ENCODE measurements around the gene APOA5. TPM values are rescaled to one million over a fixed set of nuclear protein-coding genes. Genes with fewer than 3 reads are reported as not detected.

APOA5 gene
- total RNA-seq, 4 donors from 2014 or later = not detected

GRCh38 chr11:116821050-116821918 is 29.6 kb upstream of the APOA5 start:
- H3K9me3 ChIP-seq = no peaks in the 10 kb centered on the region
- TF ChIP-seq CTCF (IDR thresholded peaks at IDR 0.05) = no peak
- TF ChIP-seq EP300 (IDR thresholded peaks at IDR 0.05) = no peak
- TF ChIP-seq POLR2A (IDR thresholded peaks at IDR 0.05) = no peak
- no peaks in the 10 kb centered on the region for H3K36me3 ChIP-seq
- no peak for ATAC-seq
- H3K27me3 ChIP-seq = no peaks in the 10 kb centered on the region
- 90 to 93% methylated on average over 10 to 26 of the region's 51 CpGs for WGBS, 2 donors (ENCODE audit: low coverage in 1 of 2)
- H3K27ac ChIP-seq = no peak overlapping the region
- H3K4me3 ChIP-seq = no peak overlapping the region
- no peaks in the 10 kb centered on the region for H3K4me1 ChIP-seq

GRCh38 chr11:116819049-116819448 is 27.4 kb upstream of the APOA5 start:
- H3K9me3 ChIP-seq = no peaks in the 10 kb centered on the region

DNA sequence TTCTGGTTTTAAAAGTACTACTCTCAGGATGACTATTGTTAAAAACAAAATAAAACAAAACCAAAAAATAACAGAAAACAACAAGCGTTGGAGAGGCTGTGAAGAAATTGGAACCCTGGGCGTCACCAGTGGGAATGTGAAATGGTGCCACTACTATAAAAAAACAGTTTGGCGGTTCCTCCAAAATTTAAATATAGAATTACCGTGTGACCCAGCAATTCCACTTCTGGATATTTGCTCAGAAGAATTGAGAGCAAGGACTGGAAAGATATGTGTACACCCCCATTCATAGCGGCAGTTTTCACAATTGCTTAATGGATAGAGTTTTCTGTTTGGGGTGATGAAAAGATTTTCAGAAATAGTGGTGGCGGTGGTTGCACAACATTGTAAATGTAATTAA is 22.8 kb upstream of the APOA5 start:
- H3K27me3 ChIP-seq = no peaks in the 10 kb centered on the region
- H3K4me3 ChIP-seq = no peak overlapping the region
- WGBS, 2 donors (ENCODE audit: low coverage in 1 of 2) = 71 to 76% methylated on average over 4 to 6 of the region's 6 CpGs
- no peaks in the 10 kb centered on the region for H3K4me1 ChIP-seq
- no peaks in the 10 kb centered on the region for H3K9me3 ChIP-seq
- H3K27ac ChIP-seq = no peak overlapping the region
- ATAC-seq = no peak
- TF ChIP-seq POLR2A (IDR thresholded peaks at IDR 0.05) = no peak
- TF ChIP-seq EP300 (IDR thresholded peaks at IDR 0.05) = no peak
- no peak for TF ChIP-seq CTCF (IDR thresholded peaks at IDR 0.05)
- no peak for TF ChIP-seq POLR2AphosphoS5 (IDR thresholded peaks at IDR 0.05)
- H3K36me3 ChIP-seq = no peaks in the 10 kb centered on the region

More at GRCh38 chr11:116819049-116819448, 27.4 kb upstream of the APOA5 start:
- TF ChIP-seq CTCF (IDR thresholded peaks at IDR 0.05) = no peak
- TF ChIP-seq POLR2AphosphoS5 (IDR thresholded peaks at IDR 0.05) = no peak
- TF ChIP-seq POLR2A (IDR thresholded peaks at IDR 0.05) = no peak
- TF ChIP-seq EP300 (IDR thresholded peaks at IDR 0.05) = no peak
- Histone ChIP-seq H3K4me1 (no peaks in the 10 kb centered on the region), H3K27ac (no peak overlapping the region), H3K27me3 (no peaks in the 10 kb centered on the region), H3K36me3 (no peaks in the 10 kb centered on the region), H3K4me3 (no peak overlapping the region)
- ATAC-seq = no peak
- WGBS, 2 donors (ENCODE audit: low coverage in 1 of 2) = 100% methylated on average over 2 of the region's 9 CpGs; no CpG with 5 or more reads in 1 of the 2 donors

DNA sequence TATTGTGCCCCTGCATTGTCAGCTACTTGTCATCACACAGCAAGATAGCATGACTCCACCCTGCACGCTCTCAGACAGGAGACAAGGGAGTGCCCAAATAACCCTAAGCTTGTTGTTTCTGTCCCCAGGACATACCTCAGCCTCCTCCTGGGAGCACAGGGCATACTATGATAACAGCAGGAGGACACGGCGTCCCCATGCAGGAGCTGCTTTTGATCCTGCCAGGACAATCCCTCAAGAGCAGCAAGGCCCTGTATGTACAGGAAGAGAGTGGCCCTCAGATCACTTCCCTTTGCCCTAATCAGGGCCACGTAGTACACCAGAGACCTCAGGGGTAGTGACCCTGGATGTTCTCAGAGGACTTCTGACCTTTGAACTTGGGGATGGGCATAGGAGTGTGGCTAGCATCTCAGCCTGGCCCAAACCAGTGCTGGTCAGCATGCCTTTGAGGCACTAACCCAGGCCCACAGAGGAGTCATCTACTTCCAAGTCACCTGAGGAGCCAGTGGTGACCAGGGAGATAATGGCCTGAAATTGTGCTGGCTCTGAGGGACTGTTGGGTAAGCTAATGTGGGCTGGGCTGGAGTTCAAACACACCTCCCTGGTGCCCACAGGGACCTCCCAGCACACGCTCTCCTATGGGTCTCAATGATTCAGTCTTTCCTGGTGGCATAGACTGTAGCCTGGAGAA is 22.2 kb upstream of the APOA5 start:
- Histone ChIP-seq H3K9me3 (no peaks in the 10 kb centered on the region), H3K4me1 (no peaks in the 10 kb centered on the region), H3K27me3 (no peaks in the 10 kb centered on the region), H3K4me3 (no peak overlapping the region), H3K36me3 (no peaks in the 10 kb centered on the region), H3K27ac (no peak overlapping the region)
- WGBS, 2 donors (ENCODE audit: low coverage in 1 of 2) = 100% methylated on average over 1 of the region's 5 CpGs
- ATAC-seq = no peak
- TF ChIP-seq POLR2A (IDR thresholded peaks at IDR 0.05) (no peak), EP300 (IDR thresholded peaks at IDR 0.05) (no peak), POLR2AphosphoS5 (IDR thresholded peaks at IDR 0.05) (no peak), CTCF (IDR thresholded peaks at IDR 0.05) (no peak)
